ENCODE data around the gene TBC1D22A.
"Not testable (repeated sequence)": the region's sequence is repeated elsewhere in the genome, so short reads cannot be mapped to it uniquely, and the experiment has no call there.

TBC1D22A gene

GRCh38 chr22:47133061-47133969 is 370.9 kb downstream of the TBC1D22A start:
- FAIRE-seq, result no peak

GRCh38 chr22:47134222-47134621 is 371.8 kb downstream of the TBC1D22A start:
- no peak for FAIRE-seq

GRCh38 chr22:47135338-47135737 is 372.9 kb downstream of the TBC1D22A start:
- no peak for FAIRE-seq

GRCh38 chr22:47136050-47136449 is 373.6 kb downstream of the TBC1D22A start:
- FAIRE-seq, result no peak

GRCh38 chr22:47136671-47137070 is 374.2 kb downstream of the TBC1D22A start:
- FAIRE-seq, result no peak

GRCh38 chr22:47139013-47139789 is 376.8 kb downstream of the TBC1D22A start:
- no peak for FAIRE-seq

- FAIRE-seq, result no peak
Observed at GRCh38 chr22:47139790-47140119, 377.3 kb downstream of the TBC1D22A start.

GRCh38 chr22:47140975-47141374 is 378.5 kb downstream of the TBC1D22A start:
- FAIRE-seq, result not testable (repeated sequence)

GRCh38 chr22:47142427-47143046 is 380.1 kb downstream of the TBC1D22A start:
- no peak for FAIRE-seq

- FAIRE-seq, result no peak
Observed at GRCh38 chr22:47143249-47143938, 380.9 kb downstream of the TBC1D22A start.

- FAIRE-seq, result no peak
Observed at GRCh38 chr22:47144076-47144765, 381.8 kb downstream of the TBC1D22A start.

GRCh38 chr22:47144791-47145425 is 382.5 kb downstream of the TBC1D22A start:
- FAIRE-seq, result no peak

GRCh38 chr22:47145883-47146282 is 383.4 kb downstream of the TBC1D22A start:
- no peak for FAIRE-seq

- no peak for FAIRE-seq
Observed at GRCh38 chr22:47146391-47146790, 383.9 kb downstream of the TBC1D22A start.

GRCh38 chr22:47146941-47147340 is 384.5 kb downstream of the TBC1D22A start:
- FAIRE-seq, result no peak

GRCh38 chr22:47147572-47147971 is 385.1 kb downstream of the TBC1D22A start:
- FAIRE-seq, result no peak

GRCh38 chr22:47148510-47148909 is 386.1 kb downstream of the TBC1D22A start:
- FAIRE-seq, result no peak

- no peak for FAIRE-seq
Observed at GRCh38 chr22:47148956-47149728, 386.7 kb downstream of the TBC1D22A start.

GRCh38 chr22:47149976-47150375 is 387.5 kb downstream of the TBC1D22A start:
- no peak for FAIRE-seq

GRCh38 chr22:47150426-47150825 is 388.0 kb downstream of the TBC1D22A start:
- FAIRE-seq, result no peak

- FAIRE-seq, result no peak
Observed at GRCh38 chr22:47151064-47151463, 388.6 kb downstream of the TBC1D22A start.
